ENCODE measurements around the gene UTP18. TPM values are rescaled to one million over a fixed set of nuclear protein-coding genes. Genes with fewer than 3 reads are reported as not detected.
A peak's percentile ranks its signal among the peaks of the same experiment; 100 is the strongest.
"Not testable (repeated sequence)": the region's sequence is repeated elsewhere in the genome, so short reads cannot be mapped to it uniquely, and the experiment has no call there.

UTP18 gene
- total RNA-seq, 1 experiment from 2014 or later: 95.1 TPM

DNA sequence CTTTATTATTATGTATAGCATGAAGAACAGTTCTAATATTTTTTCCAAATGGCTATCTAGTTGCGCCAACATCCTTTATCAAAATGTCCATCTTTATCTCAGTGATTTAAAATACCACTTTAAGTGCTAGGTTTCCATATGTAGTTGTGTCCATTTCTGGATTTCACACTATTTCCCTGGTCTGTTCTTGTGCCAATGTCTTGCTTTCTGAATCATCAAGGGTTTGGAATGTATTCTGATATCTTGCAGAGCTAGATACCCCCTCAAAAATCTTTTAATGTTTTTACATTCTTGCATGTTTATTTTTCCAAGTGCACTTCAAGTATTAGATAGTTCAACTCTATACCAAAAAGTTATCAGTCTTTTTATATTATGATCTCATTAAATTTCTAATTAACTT lies 14.8 kb upstream of the UTP18 start:
- H3K4me1 ChIP-seq (replicated peaks): peaks cover 4% of the 10 kb centered on the region
- no peak for DNase-seq (ENCODE audit: low read depth in 1 of 2, low spot score in 2 of 2)
- H3K4me3 ChIP-seq: no peak overlapping the region
- peaks cover 13% of the 10 kb centered on the region for H3K36me3 ChIP-seq
- H3K27me3 ChIP-seq (replicated peaks): no peaks in the 10 kb centered on the region
- H3K27ac ChIP-seq: no peak overlapping the region
- no peaks in the 10 kb centered on the region for H3K9me3 ChIP-seq (replicated peaks)

DNA sequence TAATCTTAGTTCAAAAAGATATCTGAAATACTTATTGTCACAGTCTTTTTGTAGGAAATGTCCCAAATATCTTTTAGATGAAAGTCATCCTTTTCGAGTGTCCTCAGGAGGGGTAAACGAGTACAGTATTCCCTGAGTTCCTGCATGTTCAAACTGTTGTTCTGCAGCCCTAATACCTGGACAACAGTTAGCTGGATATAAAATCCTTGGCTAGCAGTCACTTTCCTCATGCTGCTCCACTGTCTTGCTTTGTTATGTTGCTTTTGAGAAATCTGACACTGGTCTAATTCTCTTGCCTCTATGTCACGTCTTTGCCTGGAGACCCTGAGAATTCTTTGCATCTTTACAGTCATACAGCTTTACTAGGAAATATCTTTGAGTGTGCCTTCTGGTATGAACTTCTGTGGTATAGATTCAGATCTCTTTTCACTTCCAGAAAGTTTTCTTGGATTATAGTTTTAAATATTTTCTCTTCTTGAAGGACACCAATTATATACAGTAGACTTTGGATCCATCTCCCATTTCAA lies 10.0 kb upstream of the UTP18 start:
- peaks cover 18% of the 10 kb centered on the region for H3K36me3 ChIP-seq

DNA sequence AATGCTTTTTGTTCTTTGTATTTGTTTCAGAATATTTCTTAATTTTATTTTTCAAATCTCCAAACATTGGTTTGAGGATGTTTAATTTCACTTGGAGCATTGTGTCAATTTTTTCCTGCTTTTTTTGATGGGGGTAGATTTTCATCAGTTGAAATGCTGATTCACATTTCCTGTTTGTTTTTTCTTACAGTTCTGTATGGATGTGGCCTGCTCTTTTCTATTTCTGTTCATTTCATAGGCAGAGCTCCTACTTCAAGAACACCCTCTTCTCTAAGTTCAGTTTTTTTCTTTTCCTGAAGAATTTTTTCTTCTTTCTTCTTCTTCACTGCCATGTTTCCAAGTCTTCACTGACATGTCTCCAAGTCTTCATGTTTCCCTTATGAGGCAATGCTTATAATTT lies 9.3 kb upstream of the UTP18 start:
- Histone ChIP-seq H3K27me3 (replicated peaks) (no peaks in the 10 kb centered on the region), H3K9me3 (replicated peaks) (no peaks in the 10 kb centered on the region), H3K27ac (peak overlapping the region; percentile 62), H3K36me3 (peaks cover 21% of the 10 kb centered on the region), H3K4me3 (no peak overlapping the region), H3K4me1 (replicated peaks) (peaks cover 19% of the 10 kb centered on the region)
- DNase-seq (ENCODE audit: low read depth in 1 of 2, low spot score in 2 of 2): peak in 1 of 2 experiments; percentile 57

More for the DNA sequence above, 10.0 kb upstream of the UTP18 start:
- no peak overlapping the region for H3K4me3 ChIP-seq
- no peak for DNase-seq (ENCODE audit: low read depth in 1 of 2, low spot score in 2 of 2)
- H3K9me3 ChIP-seq (replicated peaks): no peaks in the 10 kb centered on the region
- peak overlapping the region; percentile 62 for H3K27ac ChIP-seq
- H3K4me1 ChIP-seq (replicated peaks): peaks cover 19% of the 10 kb centered on the region
- H3K27me3 ChIP-seq (replicated peaks): no peaks in the 10 kb centered on the region

DNA sequence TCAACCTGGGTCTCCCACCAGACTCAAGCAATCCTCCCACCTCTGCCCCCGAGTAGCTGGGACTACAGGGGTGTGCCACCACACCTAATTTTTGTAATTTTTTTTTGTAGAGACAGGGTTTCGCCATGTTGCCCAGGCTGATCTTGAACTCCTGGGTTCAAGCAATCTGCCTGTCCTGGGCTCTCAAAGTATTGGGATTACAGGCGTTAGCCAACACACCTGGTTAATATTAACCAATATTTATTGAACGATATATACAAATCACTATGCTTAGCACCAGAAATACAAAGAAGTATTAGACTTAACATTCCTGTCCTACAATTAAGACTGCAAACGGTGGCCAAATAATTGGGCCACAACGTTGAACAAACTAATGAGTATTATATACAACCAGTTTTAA lies 4.7 kb upstream of the UTP18 start:
- Histone ChIP-seq H3K4me3 (no peak overlapping the region), H3K36me3 (peaks cover 25% of the 10 kb centered on the region), H3K27me3 (replicated peaks) (no peaks in the 10 kb centered on the region), H3K4me1 (replicated peaks) (peaks cover 21% of the 10 kb centered on the region), H3K27ac (no peak overlapping the region), H3K9me3 (replicated peaks) (no peaks in the 10 kb centered on the region; the same call in 1 of the 2 replicates)
- no peak for DNase-seq (ENCODE audit: low read depth in 1 of 2, low spot score in 2 of 2)

DNA sequence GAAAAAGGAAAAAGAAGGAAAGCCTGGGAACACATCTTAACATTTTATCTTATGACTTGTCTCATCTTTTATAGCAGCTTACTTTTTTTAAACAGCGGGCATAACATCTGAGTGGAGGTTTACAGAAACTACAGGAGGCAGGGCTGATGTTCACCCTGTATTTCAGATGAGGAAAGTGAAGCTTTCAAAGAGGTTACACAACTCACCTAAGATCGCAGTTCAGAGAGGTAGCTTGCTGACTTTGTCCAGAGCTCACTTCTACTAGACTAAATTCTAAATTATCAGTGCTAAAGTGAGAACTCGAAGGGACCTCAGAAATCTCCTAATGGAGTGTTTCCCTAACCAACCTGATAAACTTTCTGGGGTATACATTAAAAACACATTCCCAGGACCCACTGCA lies 4.2 kb upstream of the UTP18 start:
- no peak for DNase-seq (ENCODE audit: low read depth in 1 of 2, low spot score in 2 of 2)
- Histone ChIP-seq H3K27me3 (replicated peaks) (no peaks in the 10 kb centered on the region), H3K4me1 (replicated peaks) (peaks cover 19% of the 10 kb centered on the region), H3K9me3 (replicated peaks) (no peaks in the 10 kb centered on the region; the same call in 1 of the 2 replicates), H3K36me3 (peaks cover 30% of the 10 kb centered on the region), H3K27ac (no peak overlapping the region), H3K4me3 (no peak overlapping the region)

DNA sequence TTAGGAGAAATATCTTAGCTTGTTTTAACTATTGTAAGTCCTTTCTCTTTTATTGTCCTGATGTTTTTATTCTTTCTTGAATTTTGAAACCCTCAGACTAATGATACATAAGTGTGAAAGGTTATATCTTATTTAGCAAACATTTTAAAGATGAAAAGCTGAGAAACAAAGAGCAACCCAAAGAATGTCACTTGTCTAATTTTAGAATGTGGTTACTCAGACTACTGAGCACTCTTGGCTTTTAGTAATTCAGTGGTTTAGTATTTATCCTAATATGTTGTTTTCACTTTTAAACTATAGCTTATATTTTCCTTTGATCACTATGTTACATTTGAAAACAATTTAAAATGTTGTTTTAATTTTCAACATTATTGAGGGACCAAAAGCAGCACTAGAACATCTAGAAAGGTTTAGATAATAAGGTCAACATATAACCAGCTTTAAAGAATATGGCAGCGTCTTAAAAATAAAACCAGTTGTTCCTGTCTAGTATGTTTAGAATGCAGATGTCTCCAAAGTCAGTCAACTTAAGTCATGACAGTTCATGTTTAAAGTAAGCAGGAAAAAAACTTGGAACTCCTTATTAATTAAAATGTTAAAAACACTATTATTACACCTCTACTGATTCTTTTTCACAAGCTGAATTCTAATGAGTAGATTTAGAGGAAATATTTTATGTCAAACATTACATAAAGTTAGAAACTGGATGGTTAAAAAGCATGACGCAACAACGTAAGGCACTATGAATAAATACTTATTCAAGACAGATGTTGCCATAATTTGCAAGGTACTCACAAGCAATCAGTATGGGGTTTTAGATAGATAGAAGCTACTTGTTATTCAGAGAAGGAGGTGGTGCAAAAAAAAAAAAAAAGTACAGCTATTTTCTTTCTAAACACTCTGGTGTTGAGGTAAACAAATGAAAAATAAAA lies 2.9 kb upstream of the UTP18 start:
- no peaks in the 10 kb centered on the region; the same call in 1 of the 2 replicates for H3K9me3 ChIP-seq (replicated peaks)
- H3K4me3 ChIP-seq: no peak overlapping the region
- H3K27me3 ChIP-seq (replicated peaks): no peaks in the 10 kb centered on the region
- H3K27ac ChIP-seq: no peak overlapping the region
- H3K36me3 ChIP-seq: peaks cover 32% of the 10 kb centered on the region
- H3K4me1 ChIP-seq (replicated peaks): peaks cover 17% of the 10 kb centered on the region
- DNase-seq (ENCODE audit: low read depth in 1 of 2, low spot score in 2 of 2): no peak

DNA sequence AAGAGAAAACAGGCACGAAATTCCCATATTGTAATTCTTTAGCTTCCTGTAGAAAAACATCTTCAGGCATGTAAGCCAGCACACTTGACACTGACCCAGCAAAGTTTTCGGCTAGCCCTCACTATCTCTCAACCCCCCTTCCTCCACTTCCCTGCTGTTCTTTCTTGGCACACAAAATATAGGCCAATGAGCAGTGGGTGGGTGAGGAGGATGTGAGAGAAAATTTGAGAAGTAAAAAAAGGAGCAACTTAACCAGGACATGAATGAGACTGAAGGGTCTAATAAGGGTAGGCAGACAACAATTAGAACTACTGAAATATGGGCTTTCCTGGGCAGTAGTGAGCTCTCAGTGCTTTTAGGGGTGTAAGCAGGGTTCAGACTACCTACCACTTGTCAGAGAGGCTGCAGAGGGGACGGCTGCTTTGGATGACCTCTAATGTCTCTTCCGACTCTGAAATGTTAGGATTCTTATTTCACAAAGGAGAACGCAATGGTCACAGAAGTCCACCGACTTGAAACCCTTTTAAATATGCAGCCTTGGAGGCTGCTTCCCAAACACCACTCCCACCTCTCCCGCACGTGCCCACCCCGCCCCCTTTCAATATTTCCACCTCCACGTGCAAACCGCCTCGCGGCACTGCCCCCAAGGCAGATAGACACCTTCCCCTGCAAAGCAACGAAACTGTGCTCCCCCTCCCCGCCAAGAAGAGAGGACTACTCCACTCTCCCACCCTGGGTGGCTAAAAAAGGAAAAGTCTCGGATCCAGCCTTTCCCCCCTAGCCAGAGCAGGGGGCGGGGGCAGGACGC lies 1.4 kb upstream of the UTP18 start:
- Histone ChIP-seq H3K27me3 (replicated peaks) (no peaks in the 10 kb centered on the region), H3K4me3 (peak overlapping the region; percentile 93), H3K9me3 (replicated peaks) (no peaks in the 10 kb centered on the region; the same call in 1 of the 2 replicates), H3K4me1 (replicated peaks) (peaks cover 22% of the 10 kb centered on the region), H3K27ac (no peak overlapping the region), H3K36me3 (peaks cover 45% of the 10 kb centered on the region)
- DNase-seq (ENCODE audit: low read depth in 1 of 2, low spot score in 2 of 2): no peak

DNA sequence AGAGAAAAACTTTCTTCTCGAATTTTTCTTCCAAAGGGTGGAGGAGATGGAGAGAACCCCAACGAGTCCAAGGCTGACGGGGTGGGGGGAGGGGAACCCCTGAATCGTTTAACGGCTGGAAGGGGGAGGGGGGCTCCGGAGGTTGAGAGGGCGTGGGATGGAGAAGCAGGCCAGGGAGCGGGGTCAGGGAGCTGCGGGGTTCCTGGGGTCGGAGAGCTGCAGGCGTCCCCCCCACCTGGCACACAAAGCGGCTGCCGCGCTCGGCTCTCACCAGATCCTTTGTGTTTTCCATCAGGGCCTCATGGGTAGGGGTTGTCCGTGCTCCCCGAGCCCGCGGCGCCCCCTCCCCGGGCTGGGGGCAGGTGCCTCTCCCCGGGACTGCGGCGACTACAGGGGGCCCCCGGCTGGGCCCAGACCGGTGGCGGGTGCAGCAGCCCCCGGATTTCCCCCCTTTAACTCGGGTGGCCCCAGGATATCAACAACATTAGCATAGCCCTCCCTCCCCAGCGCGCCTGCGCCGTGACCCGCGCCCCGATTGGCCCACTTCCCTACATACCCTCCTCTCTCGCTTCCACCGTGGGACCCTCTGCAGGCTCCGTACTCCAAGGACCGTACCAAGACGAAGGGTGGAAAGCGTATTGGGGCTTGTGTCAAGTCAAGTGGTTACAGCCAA lies 646 bp upstream of the UTP18 start, which contains the start of gene MBTD1:
Gene MBTD1 (minus strand): TSS at position 486 of the 673 bp plus-strand sequence. CDS start 34,888 bp downstream, outside the sequence.
- H3K4me1 ChIP-seq (replicated peaks): peaks cover 22% of the 10 kb centered on the region
- H3K4me3 ChIP-seq: peak within 1 kb of the TSS; percentile 93
- no peaks in the 10 kb centered on the region for H3K27me3 ChIP-seq (replicated peaks)
- H3K36me3 ChIP-seq: peaks cover 50% of the 10 kb centered on the region
- H3K9me3 ChIP-seq (replicated peaks): no peaks in the 10 kb centered on the region; the same call in 1 of the 2 replicates
- H3K27ac ChIP-seq: peak within 1 kb of the TSS; percentile 100
- DNase-seq (ENCODE audit: low read depth in 1 of 2, low spot score in 2 of 2): peak; percentile 99 to 100

DNA sequence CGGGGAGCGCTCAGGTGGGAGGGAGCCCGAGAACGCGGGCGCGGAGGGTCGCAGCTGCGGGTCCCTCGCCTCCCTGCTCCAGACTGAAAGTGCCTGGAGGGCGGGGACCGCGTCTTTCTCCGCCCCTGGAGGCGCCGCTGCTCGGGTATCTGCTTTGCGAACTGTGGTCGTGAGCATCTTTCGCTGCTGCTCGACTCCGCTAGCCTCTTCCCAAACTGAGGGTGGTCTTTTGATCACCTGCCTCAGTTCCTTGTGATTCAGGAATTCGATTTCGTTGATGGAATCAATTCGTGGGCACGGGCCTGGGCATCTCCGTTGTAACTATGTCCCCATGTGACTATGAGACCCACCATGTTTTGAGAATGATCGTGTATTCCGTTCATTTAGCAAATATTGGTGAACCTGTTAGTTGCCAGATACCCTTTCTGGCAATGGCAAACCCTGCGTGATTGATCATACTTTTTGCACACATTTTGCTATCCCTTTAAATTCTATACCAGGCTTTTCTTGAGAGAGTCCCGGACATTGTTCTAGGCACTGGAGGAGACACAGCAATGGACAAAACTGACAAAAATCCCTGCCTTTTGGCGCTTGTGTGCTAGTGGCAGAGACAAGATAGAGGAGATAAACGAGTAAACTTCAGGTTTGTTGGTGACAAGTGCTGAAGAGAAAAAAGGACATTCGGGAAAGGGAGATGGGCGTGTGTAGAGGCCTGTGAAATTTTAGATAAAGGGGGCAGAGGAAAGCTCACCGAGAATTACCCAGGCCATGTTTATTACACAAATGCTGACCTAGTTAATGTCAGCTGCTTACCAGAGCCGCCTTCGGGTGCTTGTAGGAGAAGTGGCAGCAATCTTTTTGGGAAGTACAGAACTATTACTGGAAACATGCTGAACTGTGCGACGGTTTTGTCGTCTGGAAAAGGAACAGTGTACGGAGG lies 948 bp downstream of the UTP18 start:
- Histone ChIP-seq H3K27ac (peak overlapping the region; percentile 100; the same call in 1 of the 2 replicates), H3K36me3 (peaks cover 53% of the 10 kb centered on the region), H3K27me3 (replicated peaks) (no peaks in the 10 kb centered on the region), H3K4me3 (peak overlapping the region; percentile 93), H3K9me3 (replicated peaks) (no peaks in the 10 kb centered on the region; the same call in 1 of the 2 replicates), H3K4me1 (replicated peaks) (peaks cover 22% of the 10 kb centered on the region)
- DNase-seq (ENCODE audit: low read depth in 1 of 2, low spot score in 2 of 2): peak in 1 of 2 experiments; percentile 23

DNA sequence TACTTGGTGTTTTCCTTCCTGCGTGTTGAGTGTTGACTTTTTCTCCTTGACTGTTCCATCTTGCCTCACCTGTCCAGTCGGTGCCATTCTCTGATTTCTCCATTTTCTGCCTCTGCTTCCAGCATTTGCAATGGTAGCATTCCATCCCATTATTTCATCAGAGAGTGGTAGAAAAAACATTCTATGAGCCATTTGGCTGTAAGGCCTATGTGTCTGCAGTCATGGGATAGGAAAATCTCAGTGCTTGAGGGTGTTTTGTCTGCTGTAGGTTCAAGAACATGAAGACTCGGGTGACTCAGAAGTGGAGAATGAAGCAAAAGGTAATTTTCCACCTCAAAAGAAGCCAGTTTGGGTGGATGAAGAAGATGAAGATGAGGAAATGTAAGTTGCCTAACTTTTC lies 2.7 kb downstream of the UTP18 start:
- H3K4me3 ChIP-seq: no peak overlapping the region
- no peak for DNase-seq (ENCODE audit: low read depth in 1 of 2, low spot score in 2 of 2)
- H3K27ac ChIP-seq: no peak overlapping the region
- no peaks in the 10 kb centered on the region; the same call in 1 of the 2 replicates for H3K9me3 ChIP-seq (replicated peaks)
- H3K4me1 ChIP-seq (replicated peaks): peaks cover 22% of the 10 kb centered on the region
- H3K27me3 ChIP-seq (replicated peaks): no peaks in the 10 kb centered on the region
- H3K36me3 ChIP-seq: peaks cover 61% of the 10 kb centered on the region

DNA sequence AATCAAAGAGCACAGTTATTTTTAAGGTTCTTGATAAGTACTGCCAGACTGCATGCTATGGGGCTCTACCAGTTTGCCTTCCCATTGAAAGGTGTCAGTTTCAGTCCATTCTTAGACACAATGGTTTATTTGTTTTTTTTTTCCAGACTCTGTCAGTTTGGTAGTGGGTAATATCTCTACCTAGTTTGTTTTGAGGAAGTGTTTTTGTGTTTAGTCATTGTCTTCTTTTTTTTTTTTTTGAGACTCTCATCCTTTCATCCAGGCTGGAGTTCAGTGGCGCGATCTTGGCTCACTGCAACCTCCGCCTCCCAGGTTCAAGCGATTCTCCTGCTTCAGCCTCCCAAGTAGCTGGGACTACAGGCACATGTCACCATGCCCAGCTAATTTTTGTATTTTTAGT lies 4.1 kb downstream of the UTP18 start:
- peak in 1 of 2 experiments; percentile 27 for DNase-seq (ENCODE audit: low read depth in 1 of 2, low spot score in 2 of 2)
- peaks cover 76% of the 10 kb centered on the region for H3K36me3 ChIP-seq
- H3K4me3 ChIP-seq; H3K27ac ChIP-seq; H3K9me3 ChIP-seq (replicated peaks); H3K27me3 ChIP-seq (replicated peaks): not testable (repeated sequence)
- H3K4me1 ChIP-seq (replicated peaks): peaks cover 14% of the 10 kb centered on the region

DNA sequence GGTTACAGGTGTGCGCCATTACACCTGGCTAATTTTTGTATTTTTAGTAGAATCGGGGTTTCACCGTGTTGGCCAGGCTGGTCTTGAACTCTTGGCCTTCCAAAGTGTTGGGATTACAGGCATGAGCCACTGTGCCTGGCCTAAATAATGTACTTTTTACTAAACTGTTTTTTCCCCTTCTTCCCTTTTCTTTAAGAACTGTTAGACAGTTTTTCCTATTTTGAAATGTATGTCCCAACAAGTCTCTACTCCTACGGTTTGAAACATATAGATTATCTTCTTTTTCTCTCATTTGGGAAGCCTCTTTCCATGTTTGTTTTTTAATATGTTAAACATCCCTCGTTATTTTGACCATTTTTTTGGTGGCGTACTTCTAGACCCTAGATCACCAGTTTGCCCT lies 9.6 kb downstream of the UTP18 start:
- DNase-seq (ENCODE audit: low read depth in 1 of 2, low spot score in 2 of 2): no peak
- Histone ChIP-seq H3K4me1 (replicated peaks) (peaks cover 6% of the 10 kb centered on the region), H3K27ac (no peak overlapping the region), H3K36me3 (peaks cover 88% of the 10 kb centered on the region), H3K9me3 (replicated peaks) (no peaks in the 10 kb centered on the region), H3K4me3 (no peak overlapping the region), H3K27me3 (replicated peaks) (no peaks in the 10 kb centered on the region)

All from SJSA1 (cell line).